Neural cell (in vitro differentiated cells): ENCODE results near the gene STT3B. TPM values are rescaled to one million over a fixed set of nuclear protein-coding genes. Genes with fewer than 3 reads are reported as not detected.

Source experiments
- H2AFZ ChIP-seq: fragments of 200-600, 300-800 bp; sonication (generic), shearing (Covaris generic); 2 replicates; pipeline ENCODE4 v1.6.0; 2014; ENCODE audit warnings: low read depth, mild to moderate bottlenecking, antibody characterized with exemption, low read length, moderate library complexity
- H3F3A ChIP-seq: fragments of 200-600 bp; shearing (Covaris generic); 2 replicates; pipeline ENCODE4 v1.6.1; 2016; ENCODE audit warnings: mild to moderate bottlenecking, moderate library complexity, mixed read lengths, antibody characterized with exemption, low read length; ENCODE audit not compliant: insufficient read depth, poor library complexity, severe bottlenecking
- H3K27ac ChIP-seq: fragments of 200-600, 300-800 bp; sonication (generic), shearing (Covaris generic); 2 replicates; pipeline ENCODE4 v1.5.1; 2014; ENCODE audit warnings: mild to moderate bottlenecking, low read length, moderate library complexity
- H3K27me3 ChIP-seq: fragments of 300-800, 200-600 bp; sonication (generic), shearing (Covaris generic); 2 replicates; pipeline ENCODE4 v1.6.0; 2014; ENCODE audit warnings: mild to moderate bottlenecking, low read depth, low read length, moderate library complexity; ENCODE audit not compliant: insufficient read depth
- H3K36me3 ChIP-seq: fragments of 300-800, 200-600 bp; sonication (generic), shearing (Covaris generic); 2 replicates; pipeline ENCODE4 v1.5.1; 2014; ENCODE audit warnings: mild to moderate bottlenecking, antibody characterized with exemption, low read length, moderate library complexity; ENCODE audit not compliant: insufficient read depth
- H3K4me2 ChIP-seq: fragments of 300-800, 200-600 bp; sonication (generic), shearing (Covaris generic); 2 replicates; pipeline ENCODE4 v1.6.0; 2014; ENCODE audit warnings: mild to moderate bottlenecking, low read length
- H3K4me3 ChIP-seq: fragments of 300-800, 200-600 bp; sonication (generic), shearing (Covaris generic); 2 replicates; pipeline ENCODE4 v1.5.1; 2014; ENCODE audit warnings: mild to moderate bottlenecking, low read length, moderate library complexity
- H3K79me2 ChIP-seq: fragments of 200-600 bp; shearing (Covaris generic); replicated peaks from 2 replicates; pipeline ENCODE4 v1.6.0; 2014; ENCODE audit warnings: mild to moderate bottlenecking, low read length, moderate library complexity; ENCODE audit not compliant: insufficient read depth
- H3K9ac ChIP-seq: fragments of 300-800, 200-600 bp; sonication (generic), shearing (Covaris generic); 2 replicates; pipeline ENCODE4 v1.6.1; 2016; ENCODE audit warnings: mild to moderate bottlenecking, low read length, mixed read lengths
- H3K9me2 ChIP-seq: fragments of 200-600 bp; shearing (Covaris generic); 2 replicates; pipeline ENCODE4 v1.6.1; 2016; ENCODE audit warnings: mild to moderate bottlenecking, low read length, mixed read lengths; ENCODE audit not compliant: insufficient read depth
- H3K9me3 ChIP-seq: fragments of 200-600, 300-800 bp; sonication (generic), shearing (Covaris generic); 2 replicates; pipeline ENCODE4 v1.6.1; 2016; ENCODE audit warnings: mild to moderate bottlenecking, mixed run types, low read length, moderate library complexity, mixed read lengths
- H4K20me1 ChIP-seq: fragments of 200-600 bp; shearing (Covaris generic); 2 replicates; pipeline ENCODE4 v1.6.1; 2016; ENCODE audit warnings: mild to moderate bottlenecking, mixed run types; ENCODE audit not compliant: insufficient read depth
- CTCF ChIP-seq: fragments of 450-650 bp; IDR thresholded peaks from 2 replicates; pipeline ENCODE4 v1.5.1; 2014; ENCODE audit warnings: antibody characterized with exemption, mild to moderate bottlenecking, moderate library complexity; ENCODE audit not compliant: poor library complexity, severe bottlenecking
- EP300 ChIP-seq: fragments of 450-650 bp; conservative IDR thresholded peaks from 2 replicates; pipeline ENCODE4 v1.6.1; 2014; ENCODE audit warnings: antibody characterized with exemption, mild to moderate bottlenecking, moderate library complexity; ENCODE audit not compliant: poor library complexity, severe bottlenecking
- EZH2 ChIP-seq: fragments of 200-600, 300-800 bp; shearing (Covaris generic), sonication (generic); IDR thresholded peaks from 2 replicates; pipeline ENCODE4 v1.6.1; 2014; ENCODE audit warnings: antibody characterized with exemption, low read length, borderline replicate concordance, mild to moderate bottlenecking; ENCODE audit not compliant: insufficient read depth, poor library complexity, severe bottlenecking
- MXI1 ChIP-seq: fragments of 450-650 bp; conservative IDR thresholded peaks from 2 replicates; pipeline ENCODE4 v1.6.1; 2014; ENCODE audit warnings: antibody characterized with exemption, mild to moderate bottlenecking; ENCODE audit not compliant: poor library complexity, severe bottlenecking
- POLR2AphosphoS5 ChIP-seq: IDR thresholded peaks from 2 replicates; pipeline ENCODE4 v1.6.1; 2012
- RAD21 ChIP-seq: fragments of 450-650 bp; conservative IDR thresholded peaks from 2 replicates; pipeline ENCODE4 v1.6.1; 2014; ENCODE audit warnings: antibody characterized with exemption, mild to moderate bottlenecking, moderate library complexity
- REST ChIP-seq: IDR thresholded peaks from 2 replicates; pipeline ENCODE4 v1.6.1; 2012; ENCODE audit warnings: borderline replicate concordance
- SMC3 ChIP-seq: fragments of 450-650 bp; conservative IDR thresholded peaks from 2 replicates; pipeline ENCODE4 v1.6.1; 2014; ENCODE audit warnings: antibody characterized with exemption, mild to moderate bottlenecking, moderate library complexity; ENCODE audit not compliant: poor library complexity
- TAF1 ChIP-seq: IDR thresholded peaks from 2 replicates; pipeline ENCODE4 v1.6.1; 2012; ENCODE audit warnings: low read depth
- polyA plus RNA-seq: library from polyadenylated mRNA; depleted of rRNA; stranded (reverse); fragments of >200 nt; gene quantifications from 2 replicates; pipeline ENCODE4 v1.2.3, GENCODE V29; 2014

The STT3B gene
- polyA plus RNA-seq, 1 donor from 2014 or later: 100 TPM

GRCh38 chr3:31635545-31635944, 102.8 kb downstream of the STT3B start:
- H3K4me3 ChIP-seq: no peak overlapping the region
- H3K36me3 ChIP-seq: no peaks in the 10 kb centered on the region
- H3K9me2 ChIP-seq: no peaks in the 10 kb centered on the region
- no peak overlapping the region for H3K4me2 ChIP-seq
- H4K20me1 ChIP-seq: no peaks in the 10 kb centered on the region
- H2AFZ ChIP-seq: no peak overlapping the region
- no peak overlapping the region for H3K9ac ChIP-seq
- H3K79me2 ChIP-seq: no peaks in the 10 kb centered on the region
- no peaks in the 10 kb centered on the region for H3K27me3 ChIP-seq
- H3K27ac ChIP-seq: no peak overlapping the region
- no peaks in the 10 kb centered on the region for H3K9me3 ChIP-seq
- no peaks in the 10 kb centered on the region for H3F3A ChIP-seq
- TF ChIP-seq SMC3 (no peak), MXI1 (no peak), TAF1 (no peak), REST (no peak), EZH2 (no peak), EP300 (no peak)

GRCh38 chr3:31636049-31636448, 103.3 kb downstream of the STT3B start:
- no peaks in the 10 kb centered on the region for H3K9me3 ChIP-seq
- no peaks in the 10 kb centered on the region for H3K79me2 ChIP-seq
- H3K4me3 ChIP-seq: no peak overlapping the region
- H3K9ac ChIP-seq: no peak overlapping the region
- H3K27me3 ChIP-seq: no peaks in the 10 kb centered on the region
- no peak overlapping the region for H3K27ac ChIP-seq
- no peak overlapping the region for H3K4me2 ChIP-seq
- H2AFZ ChIP-seq: no peak overlapping the region
- TF ChIP-seq RAD21 (no peak), TAF1 (no peak), MXI1 (no peak), REST (no peak), EZH2 (no peak), POLR2AphosphoS5 (no peak), CTCF (no peak), EP300 (no peak)
- H3F3A ChIP-seq: no peaks in the 10 kb centered on the region
- no peaks in the 10 kb centered on the region for H4K20me1 ChIP-seq
- H3K36me3 ChIP-seq: no peaks in the 10 kb centered on the region
- no peaks in the 10 kb centered on the region for H3K9me2 ChIP-seq
